ENCODE data around the gene SVOPL. TPM values are rescaled to one million over a fixed set of nuclear protein-coding genes. Genes with fewer than 3 reads are reported as not detected.

SVOPL gene
- total RNA-seq, 1 donor from 2014 or later, result not detected

GRCh38 chr7:138568655-138569054, 132.5 kb downstream of the SVOPL start:
- no peak for DNase-seq (ENCODE audit: low read depth)
- TF ChIP-seq CTCF (conservative IDR thresholded peaks at IDR 0.05; ENCODE audit: low read depth, low read length), result no peak
- no peak overlapping the region for H3K4me3 ChIP-seq (ENCODE audit: low read depth, low read length)

- TF ChIP-seq CTCF (conservative IDR thresholded peaks at IDR 0.05; ENCODE audit: low read depth, low read length), result no peak
- H3K4me3 ChIP-seq (ENCODE audit: low read depth, low read length), result no peak overlapping the region
- peak; percentile 99 for DNase-seq (ENCODE audit: low read depth)
Observed at GRCh38 chr7:138565451-138566114, 135.6 kb downstream of the SVOPL start.

GRCh38 chr7:138565071-138565450, 136.1 kb downstream of the SVOPL start:
- no peak for TF ChIP-seq CTCF (conservative IDR thresholded peaks at IDR 0.05; ENCODE audit: low read depth, low read length)
- H3K4me3 ChIP-seq (ENCODE audit: low read depth, low read length), result no peak overlapping the region
- DNase-seq (ENCODE audit: low read depth), result no peak

GRCh38 chr7:138564365-138564764, 136.8 kb downstream of the SVOPL start:
- DNase-seq (ENCODE audit: low read depth), result no peak
- no peak overlapping the region for H3K4me3 ChIP-seq (ENCODE audit: low read depth, low read length)
- no peak for TF ChIP-seq CTCF (conservative IDR thresholded peaks at IDR 0.05; ENCODE audit: low read depth, low read length)

GRCh38 chr7:138563808-138564207, 137.4 kb downstream of the SVOPL start:
- TF ChIP-seq CTCF (conservative IDR thresholded peaks at IDR 0.05; ENCODE audit: low read depth, low read length), result no peak
- no peak for DNase-seq (ENCODE audit: low read depth)
- no peak overlapping the region for H3K4me3 ChIP-seq (ENCODE audit: low read depth, low read length)

- no peak for TF ChIP-seq CTCF (conservative IDR thresholded peaks at IDR 0.05; ENCODE audit: low read depth, low read length)
- no peak for DNase-seq (ENCODE audit: low read depth)
- no peak overlapping the region for H3K4me3 ChIP-seq (ENCODE audit: low read depth, low read length)
Observed at GRCh38 chr7:138559448-138559847, 141.7 kb downstream of the SVOPL start.

- no peak for DNase-seq (ENCODE audit: low read depth)
- TF ChIP-seq CTCF (conservative IDR thresholded peaks at IDR 0.05; ENCODE audit: low read depth, low read length), result no peak
- no peak overlapping the region for H3K4me3 ChIP-seq (ENCODE audit: low read depth, low read length)
Observed at GRCh38 chr7:138556771-138557484, 144.2 kb downstream of the SVOPL start.
